H1 (cell line): ENCODE measurements around the gene DHDH. TPM values are rescaled to one million over a fixed set of nuclear protein-coding genes. Genes with fewer than 3 reads are reported as not detected.
"Not testable (repeated sequence)": the region's sequence is repeated elsewhere in the genome, so short reads cannot be mapped to it uniquely, and the experiment has no call there.

Experiments used
- CTCF ChIA-PET: fragments of 300-600 bp; sonication (Branson Sonifier 250); formaldehyde crosslinking; loops from one replicate; lab custom pipeline; 2021; ENCODE audit not compliant: partially characterized antibody; lab: Charles Lee
- POLR2A ChIA-PET: fragments of 300-600 bp; sonication (Branson Sonifier 250); formaldehyde crosslinking; loops from one replicate; lab custom pipeline; 2021; ENCODE audit warnings: inconsistent platforms; ENCODE audit not compliant: partially characterized antibody; lab: Charles Lee
- DNase-seq, 2 experiments: peaks; one replicate each; pipeline versions ENCODE4 v3.0.0 to v3.0.0-alpha.2; 2010 to 2022; ENCODE audit warnings: low spot score in 2 of 2, low read depth in 1 of 2, mixed read lengths in 1 of 2
- FAIRE-seq: peaks from 2 replicates; lab custom pipeline; 2011; peaks lifted over from hg19 to GRCh38; lab: Jason Lieb, UNC
- H2AFZ ChIP-seq: 2 replicates; pipeline ENCODE4 v1.8.1; 2012; ENCODE audit warnings: low read length, inconsistent platforms
- H2AK5ac ChIP-seq: 2 replicates; pipeline ENCODE4 v1.6.1; 2013; ENCODE audit warnings: low read depth, low read length
- H2BK120ac ChIP-seq: replicated peaks from 2 replicates; pipeline ENCODE3; 2013; ENCODE audit warnings: low read depth, low read length, inconsistent platforms
- H2BK12ac ChIP-seq: 2 replicates; pipeline ENCODE4 v1.6.1; 2013; ENCODE audit warnings: low read depth, low read length
- H2BK15ac ChIP-seq: 2 replicates; pipeline ENCODE4 v1.6.1; 2013; ENCODE audit warnings: low read length
- H2BK20ac ChIP-seq: 2 replicates; pipeline ENCODE4 v1.6.1; 2013; ENCODE audit warnings: low read length
- H2BK5ac ChIP-seq: 2 replicates; pipeline ENCODE4 v1.6.1; 2013; ENCODE audit warnings: low read depth, low read length
- H3K14ac ChIP-seq: 2 replicates; pipeline ENCODE4 v1.6.1; 2013; ENCODE audit warnings: inconsistent platforms; ENCODE audit not compliant: insufficient read length
- H3K18ac ChIP-seq: 2 replicates; pipeline ENCODE4 v1.6.1; 2013; ENCODE audit warnings: low read length; ENCODE audit errors: extremely low read depth
- H3K23ac ChIP-seq: 2 replicates; pipeline ENCODE4 v1.6.1; 2013; ENCODE audit warnings: inconsistent platforms; ENCODE audit not compliant: insufficient read length
- H3K23me2 ChIP-seq: 2 replicates; pipeline ENCODE4 v1.6.1; 2013; ENCODE audit warnings: low read depth, low read length
- H3K27ac ChIP-seq: 2 replicates; pipeline ENCODE4 v1.6.1; 2011; ENCODE audit warnings: low read depth, low read length, inconsistent platforms
- H3K27me3 ChIP-seq, 4 experiments: replicated peaks in 1 of 4; 1 replicate in 1 of 4; 2 replicates in 3 of 4; pipeline versions ENCODE4 v1.6.1 to v1.8.1; 2011 to 2013; ENCODE audit warnings: low read length in 3 of 4, mild to moderate bottlenecking in 3 of 4, inconsistent platforms in 2 of 4, mixed read lengths in 2 of 4, moderate library complexity in 1 of 4; ENCODE audit not compliant: control insufficient read depth in 3 of 4, insufficient read depth in 3 of 4; ENCODE audit errors: extremely low read depth in 1 of 4
- H3K36me3 ChIP-seq, 4 experiments: 2 replicates each; pipeline versions ENCODE4 v1.6.1 to v1.8.1; 2011 to 2013; ENCODE audit warnings: mild to moderate bottlenecking in 4 of 4, low read length in 3 of 4, moderate library complexity in 2 of 4, control low read depth in 1 of 4, inconsistent platforms in 1 of 4; ENCODE audit not compliant: insufficient read depth in 4 of 4, control insufficient read depth in 2 of 4
- H3K4ac ChIP-seq: replicated peaks from 2 replicates; pipeline ENCODE3; 2013; ENCODE audit warnings: low read length, low read depth, mixed read lengths, inconsistent platforms; ENCODE audit not compliant: insufficient read length
- H3K4me1 ChIP-seq, 4 experiments: replicated peaks in 1 of 4; 1 replicate in 1 of 4; 2 replicates in 3 of 4; pipeline versions ENCODE4 v1.6.1 to v1.8.1; 2011 to 2013; ENCODE audit warnings: low read length in 3 of 4, inconsistent platforms in 2 of 4, mixed read lengths in 1 of 4; ENCODE audit not compliant: insufficient read depth in 4 of 4, control insufficient read depth in 3 of 4
- H3K4me2 ChIP-seq, 2 experiments: 2 replicates each; pipeline versions ENCODE4 v1.6.1 to v1.8.1; 2011 to 2013; ENCODE audit warnings: low read depth in 2 of 2, low read length in 2 of 2, control low read depth in 1 of 2, inconsistent platforms in 1 of 2, mild to moderate bottlenecking in 1 of 2; ENCODE audit not compliant: insufficient read depth in 1 of 2
- H3K4me3 ChIP-seq, 4 experiments: fragments of 200-600, 300-600 bp in 1 of 4; sonication (generic), shearing (Covaris generic), sonication (Bioruptor Twin) in 1 of 4; 2 replicates each; pipeline versions ENCODE4 v1.5.1 to v1.8.1; 2011 to 2016; ENCODE audit warnings: low read length in 4 of 4, low read depth in 3 of 4, control low read depth in 2 of 4, inconsistent platforms in 2 of 4, mild to moderate bottlenecking in 2 of 4, mixed read lengths in 1 of 4, moderate library complexity in 1 of 4; ENCODE audit not compliant: insufficient read depth in 2 of 4; ENCODE audit errors: extremely low read depth in 1 of 4
- H3K56ac ChIP-seq: replicated peaks from 2 replicates; pipeline ENCODE3; 2013; ENCODE audit warnings: low read depth, mild to moderate bottlenecking, mixed read lengths, low read length, inconsistent platforms; ENCODE audit not compliant: insufficient read length
- H3K79me1 ChIP-seq: 2 replicates; pipeline ENCODE4 v1.6.1; 2013; ENCODE audit warnings: low read depth, low read length, control low read depth
- H3K79me2 ChIP-seq, 2 experiments: 2 replicates each; pipeline versions ENCODE4 v1.6.1 to v1.8.1; 2012 to 2013; ENCODE audit warnings: low read length in 2 of 2, mild to moderate bottlenecking in 2 of 2, inconsistent platforms in 1 of 2; ENCODE audit not compliant: insufficient read depth in 2 of 2, control insufficient read depth in 1 of 2
- H3K9ac ChIP-seq, 4 experiments: replicated peaks in 1 of 4; 1 replicate in 1 of 4; 2 replicates in 3 of 4; pipeline versions ENCODE4 v1.6.1 to v1.8.1; 2011 to 2013; ENCODE audit warnings: low read depth in 3 of 4, low read length in 3 of 4, control low read depth in 2 of 4, mild to moderate bottlenecking in 2 of 4, moderate library complexity in 2 of 4, inconsistent platforms in 1 of 4; ENCODE audit errors: extremely low read depth in 1 of 4
- H3K9me3 ChIP-seq, 2 experiments: 2 replicates each; pipeline versions ENCODE4 v1.6.1 to v1.8.1; 2012 to 2013; ENCODE audit warnings: mild to moderate bottlenecking in 2 of 2, moderate library complexity in 2 of 2, control low read depth in 1 of 2, inconsistent platforms in 1 of 2, low read depth in 1 of 2, low read length in 1 of 2, mixed read lengths in 1 of 2; ENCODE audit not compliant: insufficient read depth in 2 of 2
- H4K20me1 ChIP-seq, 2 experiments: replicated peaks in 1 of 2; 2 replicates each; pipeline versions ENCODE3 to v1.8.1; 2011 to 2013; ENCODE audit warnings: inconsistent platforms in 2 of 2, low read length in 2 of 2, mild to moderate bottlenecking in 1 of 2; ENCODE audit not compliant: insufficient read depth in 2 of 2, control insufficient read depth in 1 of 2
- H4K5ac ChIP-seq: 2 replicates; pipeline ENCODE4 v1.6.1; 2013; ENCODE audit warnings: low read length, low read depth, mixed read lengths, inconsistent platforms; ENCODE audit not compliant: insufficient read length
- H4K8ac ChIP-seq: 2 replicates; pipeline ENCODE4 v1.8.0; 2013; ENCODE audit warnings: mild to moderate bottlenecking, moderate library complexity, low read length, inconsistent platforms; ENCODE audit not compliant: insufficient read depth; ENCODE audit errors: extremely low read depth
- H4K91ac ChIP-seq: replicated peaks from 2 replicates; pipeline ENCODE3; 2013; ENCODE audit warnings: low read length, mixed read lengths, inconsistent platforms; ENCODE audit not compliant: insufficient read length
- WGBS, 2 experiments: shearing (Covaris generic) in 1 of 2; methylation state at CpG; one replicate each; pipeline versions ENCODE4 v1.1.6 to v1.1.7; 2013 to 2015; ENCODE audit warnings: low lambda C conversion rate in 2 of 2, mixed read lengths in 2 of 2, inconsistent platforms in 1 of 2, low coverage in 1 of 2, missing lambda C conversion rate in 1 of 2; ENCODE audit not compliant: insufficient replicate concordance in 2 of 2, insufficient coverage in 1 of 2, insufficient read length in 1 of 2; ENCODE audit errors: extremely low coverage in 1 of 2, missing lambda C conversion rate in 1 of 2; 5-methylcytosine and 5-hydroxymethylcytosine counted together
- polyA plus RNA-seq, 7 experiments: library from polyadenylated mRNA; depleted of rRNA in 3 of 7; stranded (reverse) in 5 of 7; unstranded in 2 of 7; fragments of >200 nt in 5 of 7; fragments of 200-250 nt in 2 of 7; gene quantifications; 1 replicate in 5 of 7; 2 replicates in 1 of 7; 4 replicates in 1 of 7; pipeline versions ENCODE4 v1.2.1 to v1.2.3, GENCODE V29; 2011 to 2013; ENCODE audit warnings: missing spikeins in 2 of 7, mixed read lengths in 2 of 7
- total RNA-seq: library from RNA; stranded (reverse); fragmentation: NEBNext Ultra II Directional; extraction: Animal tissue kit (Norgen Biotek cat#: 25700); gene quantifications from 2 replicates; pipeline ENCODE4 v1.2.1, GENCODE V29; 2021

Gene DHDH
- total and polyA plus RNA-seq, 2 of the 8 experiments (the other 6 are each of a cell fraction or from before 2014, with no cell fraction given), result 2.2 to 2.8 TPM

GRCh38 chr19:48919271-48919670 lies 14.2 kb upstream of the DHDH start:
- H3K79me1 ChIP-seq, H3K27me3 ChIP-seq, H3K4ac ChIP-seq, H2AFZ ChIP-seq, H2BK20ac ChIP-seq, H3K4me2 ChIP-seq, DNase-seq, H3K23ac ChIP-seq, H3K14ac ChIP-seq, H3K4me1 ChIP-seq, FAIRE-seq, H4K20me1 ChIP-seq, H3K9me3 ChIP-seq, H3K27ac ChIP-seq, H4K91ac ChIP-seq, H4K5ac ChIP-seq, H4K8ac ChIP-seq, H2BK15ac ChIP-seq, H3K23me2 ChIP-seq, H3K9ac ChIP-seq, H3K79me2 ChIP-seq, H3K56ac ChIP-seq, H2BK120ac ChIP-seq, H3K18ac ChIP-seq, H3K4me3 ChIP-seq, H2AK5ac ChIP-seq, H2BK12ac ChIP-seq: not testable (repeated sequence)
- CTCF ChIA-PET, result interaction anchor here (0.7 to 1.6 kb wide), 8 partner anchors 12 to 77 kb away, joined by 3 to 7 read pairs (median 3); partner anchors contain the start of genes DHDH and RUVBL2
- Histone ChIP-seq H3K36me3 (peaks cover 2 to 46% (median 15%) of the 10 kb centered on the region in 4 experiments; a peak in 7 of 8 replicates), H2BK5ac (0 out of 2 replicates have a peak overlapping the region, but pooled peaks have one; percentile 30)
- 92% methylated on average over 7 of the region's 8 CpGs; no CpG with 5 or more reads in 1 of the 2 experiments for WGBS, 2 experiments
- POLR2A ChIA-PET, result interaction anchor here (0.8 to 2.3 kb wide), 9 partner anchors 13 to 52 kb away, joined by 3 to 16 read pairs (median 3); partner anchors contain the start of genes DHDH, FTL, NUCB1 and PPP1R15A
